CD4-positive, alpha-beta T cell treated with Interleukin-2 at 100 ng/mL for 4 hours (primary cell): Measurements from ENCODE around the gene FGF12.
"Not testable (repeated sequence)": the region's sequence is repeated elsewhere in the genome, so short reads cannot be mapped to it uniquely, and the experiment has no call there.

ENCODE experiments used
- DNase-seq: peaks from one replicate; pipeline ENCODE4 v3.0.0-alpha.2; 2020; ENCODE audit warnings: low spot score

Gene FGF12

GRCh38 chr3:192727032-192727847 lies at the start of gene FGF12:
FGF12 (minus strand) TSS chr3:192727541.
- no peak for DNase-seq

GRCh38 chr3:192774341-192774740 lies 47.0 kb upstream of the FGF12 start:
- not testable (repeated sequence) for DNase-seq

- DNase-seq = no peak
Observed at GRCh38 chr3:192772240-192772894, 45.0 kb upstream of the FGF12 start.

- DNase-seq = no peak
Observed at GRCh38 chr3:192758654-192759053, 31.3 kb upstream of the FGF12 start.

- DNase-seq = no peak
Observed at GRCh38 chr3:192751148-192751547, 23.8 kb upstream of the FGF12 start.

- DNase-seq = no peak
Observed at GRCh38 chr3:192750201-192750600, 22.9 kb upstream of the FGF12 start.

- no peak for DNase-seq
Observed at GRCh38 chr3:192747746-192748145, 20.4 kb upstream of the FGF12 start.

- DNase-seq = no peak
Observed at GRCh38 chr3:192747145-192747544, 19.8 kb upstream of the FGF12 start.

- DNase-seq = no peak
Observed at GRCh38 chr3:192745150-192745549, 17.8 kb upstream of the FGF12 start.

- DNase-seq = not testable (repeated sequence)
Observed at GRCh38 chr3:192744604-192745003, 17.3 kb upstream of the FGF12 start.

GRCh38 chr3:192737506-192737905 lies 10.2 kb upstream of the FGF12 start:
- DNase-seq = no peak

GRCh38 chr3:192731233-192731632 lies 3.9 kb upstream of the FGF12 start:
- DNase-seq = no peak

- no peak for DNase-seq
Observed at GRCh38 chr3:192726385-192726784, 956 bp downstream of the FGF12 start.

GRCh38 chr3:192719964-192720363 lies 7.4 kb downstream of the FGF12 start:
- no peak for DNase-seq

GRCh38 chr3:192718156-192718555 lies 9.2 kb downstream of the FGF12 start:
- no peak for DNase-seq

- no peak for DNase-seq
Observed at GRCh38 chr3:192715126-192715525, 12.2 kb downstream of the FGF12 start.

GRCh38 chr3:192711126-192711525 lies 16.2 kb downstream of the FGF12 start:
- not testable (repeated sequence) for DNase-seq

GRCh38 chr3:192710366-192710765 lies 17.0 kb downstream of the FGF12 start:
- no peak for DNase-seq

- DNase-seq = no peak
Observed at GRCh38 chr3:192706272-192706671, 21.1 kb downstream of the FGF12 start.

GRCh38 chr3:192700885-192701284 lies 26.5 kb downstream of the FGF12 start:
- DNase-seq = no peak

- DNase-seq = no peak
Observed at GRCh38 chr3:192696943-192697587, 30.3 kb downstream of the FGF12 start.

GRCh38 chr3:192687488-192688152 lies 39.7 kb downstream of the FGF12 start:
- no peak for DNase-seq
